HEK293 (cell line): ENCODE data around the gene TEX261.

ENCODE experiments used
- CTCF ChIA-PET: fragments of 350-600 bp; formaldehyde crosslinking; extraction: SDS; loops from one replicate; lab custom pipeline; 2021; ENCODE audit warnings: antibody characterized with exemption; lab: Yijun Ruan, JAX
- POLR2A ChIA-PET: fragments of 300-600 bp; formaldehyde crosslinking; extraction: SDS; loops from one replicate; lab custom pipeline; 2020; ENCODE audit warnings: antibody characterized with exemption, inconsistent platforms; lab: Yijun Ruan, JAX
- H3K27ac ChIP-seq: fragments of 200-500 bp; sonication (Bioruptor generic); 2 replicates; pipeline ENCODE4 v1.5.1; 2014; ENCODE audit warnings: low read depth, low read length, control low read depth, inconsistent platforms; ENCODE audit errors: extremely low read depth
- H3K36me3 ChIP-seq, 2 experiments: fragments of 200-500 bp in 1 of 2; sonication (Bioruptor generic) in 1 of 2; 1 replicate in 1 of 2; 2 replicates in 1 of 2; pipeline ENCODE4 v1.5.1; 2014 to 2017; ENCODE audit warnings: inconsistent platforms in 2 of 2, low read length in 2 of 2; ENCODE audit not compliant: control insufficient read depth in 2 of 2, insufficient read depth in 1 of 2
- H3K4me1 ChIP-seq: fragments of 200-500 bp; sonication (Bioruptor generic); 2 replicates; pipeline ENCODE4 v1.5.1; 2014; ENCODE audit warnings: mild to moderate bottlenecking, low read length, inconsistent platforms; ENCODE audit not compliant: control insufficient read depth, insufficient read depth
- H3K4me3 ChIP-seq: 2 replicates; pipeline ENCODE4 v1.5.1; 2011; ENCODE audit warnings: low read depth, mild to moderate bottlenecking, control low read depth, low read length, moderate library complexity
- H3K9me3 ChIP-seq: fragments of 200-500 bp; sonication (Bioruptor generic); 2 replicates; pipeline ENCODE4 v1.5.1; 2014; ENCODE audit warnings: low read depth, low read length, inconsistent platforms; ENCODE audit not compliant: control insufficient read depth, insufficient read depth
- EGR2 ChIP-seq: fragments of 450-650 bp; formaldehyde crosslinking; IDR thresholded peaks from 2 replicates; pipeline ENCODE4 v1.5.1; 2016; ENCODE audit warnings: low read depth, missing biosample characterization, missing genetic modification characterization
- IKZF3 ChIP-seq: fragments of 450-650 bp; IDR thresholded peaks from 2 replicates; pipeline ENCODE4 v1.5.0; 2018; ENCODE audit warnings: missing biosample characterization, mild to moderate bottlenecking, missing genetic modification characterization, moderate library complexity
- KLF7 ChIP-seq: fragments of 450-650 bp; formaldehyde crosslinking; IDR thresholded peaks from 2 replicates; pipeline ENCODE4 v1.5.1; 2016; ENCODE audit warnings: missing biosample characterization, missing genetic modification characterization, borderline replicate concordance
- REPIN1 ChIP-seq: fragments of 450-650 bp; formaldehyde crosslinking; IDR thresholded peaks from 2 replicates; pipeline ENCODE4 v1.5.1; 2017; ENCODE audit warnings: missing biosample characterization, missing genetic modification characterization, low read depth
- ZBTB8A ChIP-seq: fragments of 450-650 bp; formaldehyde crosslinking; IDR thresholded peaks from 2 replicates; pipeline ENCODE4 v1.5.1; 2016; ENCODE audit warnings: missing biosample characterization, missing genetic modification characterization
- ZFP3 ChIP-seq: fragments of 450-650 bp; formaldehyde crosslinking; IDR thresholded peaks from 2 replicates; pipeline ENCODE4 v1.5.1; 2016; ENCODE audit warnings: low read depth, missing biosample characterization, missing genetic modification characterization
- ZFP37 ChIP-seq: fragments of 450-650 bp; formaldehyde crosslinking; IDR thresholded peaks from 2 replicates; pipeline ENCODE4 v1.5.1; 2016; ENCODE audit warnings: missing biosample characterization, missing genetic modification characterization
- ZNF394 ChIP-seq: fragments of 450-650 bp; formaldehyde crosslinking; IDR thresholded peaks from 2 replicates; pipeline ENCODE4 v1.5.1; 2016; ENCODE audit warnings: missing biosample characterization, missing genetic modification characterization, mild to moderate bottlenecking, moderate library complexity, borderline replicate concordance
- ZNF423 ChIP-seq: fragments of 450-650 bp; formaldehyde crosslinking; IDR thresholded peaks from 2 replicates; pipeline ENCODE4 v1.5.1; 2016; ENCODE audit warnings: missing biosample characterization, missing genetic modification characterization
- ZNF514 ChIP-seq: fragments of 450-650 bp; formaldehyde crosslinking; IDR thresholded peaks from 2 replicates; pipeline ENCODE4 v1.5.1; 2016; ENCODE audit warnings: missing biosample characterization, missing genetic modification characterization
- ZNF521 ChIP-seq: fragments of 450-650 bp; formaldehyde crosslinking; IDR thresholded peaks from 2 replicates; pipeline ENCODE4 v1.5.1; 2017; ENCODE audit warnings: missing biosample characterization, mild to moderate bottlenecking, missing genetic modification characterization
- ZSCAN23 ChIP-seq: fragments of 450-650 bp; formaldehyde crosslinking; IDR thresholded peaks from 2 replicates; pipeline ENCODE4 v1.5.1; 2016; ENCODE audit warnings: missing biosample characterization, missing genetic modification characterization
- TF ChIP-seq, protein P1 (sequence below): fragments of 450-650 bp; formaldehyde crosslinking; IDR thresholded peaks from 2 replicates; pipeline ENCODE4 v1.5.1; 2016; ENCODE audit warnings: missing biosample characterization, missing genetic modification characterization
- TF ChIP-seq, protein P2 (sequence below): fragments of 450-650 bp; formaldehyde crosslinking; IDR thresholded peaks from 2 replicates; pipeline ENCODE4 v1.5.1; 2016; ENCODE audit warnings: missing biosample characterization, missing genetic modification characterization
- TF ChIP-seq, protein P3 (sequence below): fragments of 450-650 bp; formaldehyde crosslinking; IDR thresholded peaks from 2 replicates; pipeline ENCODE4 v1.5.1; 2016; ENCODE audit warnings: missing biosample characterization, missing genetic modification characterization
- TF ChIP-seq, protein P4 (sequence below): fragments of 450-650 bp; formaldehyde crosslinking; IDR thresholded peaks from 2 replicates; pipeline ENCODE4 v1.5.1; 2017; ENCODE audit warnings: missing biosample characterization, missing genetic modification characterization

TEX261 gene

DNA sequence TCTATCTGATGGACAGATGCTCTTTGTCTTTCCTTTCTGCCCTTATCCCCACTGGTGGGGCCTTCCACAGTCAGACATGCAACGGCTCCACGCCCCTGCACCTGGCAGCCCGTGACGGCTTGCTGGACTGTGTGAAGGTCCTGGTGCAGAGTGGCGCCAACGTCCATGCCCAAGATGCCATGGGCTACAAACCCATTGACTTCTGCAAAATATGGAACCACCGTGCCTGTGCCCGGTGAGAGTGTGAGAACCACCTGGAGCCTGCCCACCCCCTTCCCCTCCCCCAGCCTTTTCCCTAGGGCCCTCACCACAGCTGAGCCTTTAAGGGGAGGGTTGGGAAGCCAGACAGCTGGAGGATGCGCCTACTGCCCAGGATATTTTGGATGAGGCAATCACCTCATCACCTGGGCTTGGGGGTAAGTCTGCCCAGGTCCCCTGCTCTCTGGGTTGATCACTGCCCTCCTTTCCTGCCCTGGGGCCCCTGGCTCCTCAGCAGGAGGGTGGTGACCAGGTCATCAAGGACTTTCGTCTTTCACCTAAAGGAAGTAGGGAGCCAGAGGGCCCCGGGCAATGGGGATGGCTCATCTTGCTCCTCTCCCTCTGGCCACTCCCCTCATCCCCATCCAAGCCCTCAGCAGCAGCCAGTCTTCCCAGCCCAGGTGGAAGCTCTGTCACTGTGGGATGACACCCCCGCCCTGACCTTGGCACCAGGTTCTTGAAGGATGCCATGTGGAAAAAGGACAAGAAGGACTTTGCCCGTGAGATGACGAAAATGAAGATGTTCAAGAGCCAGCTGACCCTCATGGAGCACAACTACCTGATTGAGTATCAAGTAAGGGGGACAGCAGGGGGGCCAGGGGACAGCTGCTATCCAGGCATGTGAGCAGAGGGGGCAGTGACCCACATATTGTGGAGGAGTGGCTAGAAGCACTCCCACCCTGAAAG lies 12.5 kb downstream of the TEX261 start (continued):
- TF ChIP-seq, protein P1, sequence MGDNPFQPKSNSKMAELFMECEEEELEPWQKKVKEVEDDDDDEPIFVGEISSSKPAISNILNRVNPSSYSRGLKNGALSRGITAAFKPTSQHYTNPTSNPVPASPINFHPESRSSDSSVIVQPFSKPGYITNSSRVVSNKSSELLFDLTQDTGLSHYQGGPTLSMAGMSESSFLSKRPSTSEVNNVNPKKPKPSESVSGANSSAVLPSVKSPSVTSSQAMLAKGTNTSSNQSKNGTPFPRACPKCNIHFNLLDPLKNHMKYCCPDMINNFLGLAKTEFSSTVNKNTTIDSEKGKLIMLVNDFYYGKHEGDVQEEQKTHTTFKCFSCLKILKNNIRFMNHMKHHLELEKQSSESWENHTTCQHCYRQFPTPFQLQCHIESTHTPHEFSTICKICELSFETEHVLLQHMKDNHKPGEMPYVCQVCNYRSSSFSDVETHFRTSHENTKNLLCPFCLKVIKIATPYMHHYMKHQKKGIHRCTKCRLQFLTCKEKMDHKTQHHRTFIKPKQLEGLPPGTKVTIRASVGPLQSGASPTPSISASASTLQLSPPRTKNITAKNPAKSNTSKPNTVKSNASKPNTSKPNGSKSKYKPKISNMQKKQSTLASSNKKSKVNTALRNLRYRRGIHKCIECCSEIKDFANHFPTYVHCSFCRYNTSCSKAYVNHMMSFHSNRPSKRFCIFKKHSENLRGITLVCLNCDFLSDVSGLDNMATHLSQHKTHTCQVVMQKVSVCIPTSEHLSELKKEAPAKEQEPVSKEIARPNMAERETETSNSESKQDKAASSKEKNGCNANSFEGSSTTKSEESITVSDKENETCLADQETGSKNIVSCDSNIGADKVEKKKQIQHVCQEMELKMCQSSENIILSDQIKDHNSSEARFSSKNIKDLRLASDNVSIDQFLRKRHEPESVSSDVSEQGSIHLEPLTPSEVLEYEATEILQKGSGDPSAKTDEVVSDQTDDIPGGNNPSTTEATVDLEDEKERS (tag by site-specific recombination): no peak
- no peak for TF ChIP-seq REPIN1 (tag by site-specific recombination)

DNA sequence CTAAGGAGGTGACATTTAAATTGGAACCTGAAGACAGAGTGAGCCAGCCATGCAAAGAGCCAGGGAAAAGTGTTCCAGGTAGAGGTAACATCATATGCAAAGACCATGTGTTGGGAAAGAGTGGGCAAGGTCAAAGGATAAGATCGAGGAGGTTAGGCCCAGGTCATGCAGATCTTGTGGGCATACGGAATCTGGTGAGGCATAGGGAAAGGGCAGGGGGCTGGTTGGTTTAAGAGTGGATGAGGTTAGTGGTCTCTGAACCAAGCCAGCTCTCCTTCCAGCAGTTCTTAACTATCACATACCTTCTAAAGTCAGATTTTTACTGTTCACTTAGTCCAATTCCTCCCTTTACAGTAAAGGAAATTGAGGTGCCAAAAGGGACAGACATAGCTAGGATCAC lies 13.3 kb downstream of the TEX261 start:
- no peaks in the 10 kb centered on the region for H3K9me3 ChIP-seq
- TF ChIP-seq ZFP3 (tag by site-specific recombination): no peak
- TF ChIP-seq ZBTB8A: no peak
- no peak for TF ChIP-seq ZNF521 (tag by site-specific recombination)

DNA sequence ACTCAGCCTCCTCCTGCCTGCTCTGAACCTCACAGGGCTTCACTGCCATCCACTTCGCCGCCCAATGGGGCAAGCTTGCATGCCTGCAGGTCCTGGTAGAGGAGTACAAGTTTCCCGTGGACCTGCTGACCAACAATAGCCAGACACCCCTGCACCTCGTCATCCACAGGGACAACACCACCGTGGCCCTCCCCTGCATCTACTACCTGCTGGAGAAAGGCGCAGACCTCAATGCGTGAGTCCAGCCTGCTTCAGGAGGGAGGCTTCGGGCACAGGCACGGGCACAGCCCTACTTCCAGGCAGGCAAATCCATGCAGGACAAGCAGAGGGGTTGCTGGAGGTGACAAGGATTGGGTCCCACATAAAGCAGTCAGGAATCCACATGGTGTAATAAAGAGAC lies 15.0 kb downstream of the TEX261 start:
- Histone ChIP-seq H3K4me3 (no peak overlapping the region), H3K4me1 (no peaks in the 10 kb centered on the region), H3K36me3 (peaks cover 0 to 27% of the 10 kb centered on the region in 2 experiments; a peak in 2 of 3 replicates), H3K9me3 (no peaks in the 10 kb centered on the region), H3K27ac (no peak overlapping the region)
- ChIA-PET CTCF (interaction anchor here (0.6 to 0.8 kb wide), 2 partner anchors 14 to 22 kb away, joined by 3 to 5 read pairs; no protein-coding TSS in a partner anchor), POLR2A (interaction anchor here (0.7 kb wide), 1 partner anchor 10 kb away, joined by 3 read pairs; no protein-coding TSS in a partner anchor)
- no peak for TF ChIP-seq ZSCAN23
- no peak for TF ChIP-seq EGR2 (tag by site-specific recombination)
- TF ChIP-seq ZFP37 (tag by site-specific recombination): no peak
- TF ChIP-seq, protein P2, sequence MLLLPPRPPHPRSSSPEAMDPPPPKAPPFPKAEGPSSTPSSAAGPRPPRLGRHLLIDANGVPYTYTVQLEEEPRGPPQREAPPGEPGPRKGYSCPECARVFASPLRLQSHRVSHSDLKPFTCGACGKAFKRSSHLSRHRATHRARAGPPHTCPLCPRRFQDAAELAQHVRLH (tag by site-specific recombination): no peak
- TF ChIP-seq ZNF423 (tag by site-specific recombination): no peak
- TF ChIP-seq KLF7 (tag by site-specific recombination): no peak
- TF ChIP-seq ZNF394 (tag by site-specific recombination): no peak
- TF ChIP-seq, protein P3, sequence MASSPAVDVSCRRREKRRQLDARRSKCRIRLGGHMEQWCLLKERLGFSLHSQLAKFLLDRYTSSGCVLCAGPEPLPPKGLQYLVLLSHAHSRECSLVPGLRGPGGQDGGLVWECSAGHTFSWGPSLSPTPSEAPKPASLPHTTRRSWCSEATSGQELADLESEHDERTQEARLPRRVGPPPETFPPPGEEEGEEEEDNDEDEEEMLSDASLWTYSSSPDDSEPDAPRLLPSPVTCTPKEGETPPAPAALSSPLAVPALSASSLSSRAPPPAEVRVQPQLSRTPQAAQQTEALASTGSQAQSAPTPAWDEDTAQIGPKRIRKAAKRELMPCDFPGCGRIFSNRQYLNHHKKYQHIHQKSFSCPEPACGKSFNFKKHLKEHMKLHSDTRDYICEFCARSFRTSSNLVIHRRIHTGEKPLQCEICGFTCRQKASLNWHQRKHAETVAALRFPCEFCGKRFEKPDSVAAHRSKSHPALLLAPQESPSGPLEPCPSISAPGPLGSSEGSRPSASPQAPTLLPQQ (tag by site-specific recombination): no peak
- no peak for TF ChIP-seq IKZF3 (tag by site-specific recombination)
- TF ChIP-seq, protein P4, sequence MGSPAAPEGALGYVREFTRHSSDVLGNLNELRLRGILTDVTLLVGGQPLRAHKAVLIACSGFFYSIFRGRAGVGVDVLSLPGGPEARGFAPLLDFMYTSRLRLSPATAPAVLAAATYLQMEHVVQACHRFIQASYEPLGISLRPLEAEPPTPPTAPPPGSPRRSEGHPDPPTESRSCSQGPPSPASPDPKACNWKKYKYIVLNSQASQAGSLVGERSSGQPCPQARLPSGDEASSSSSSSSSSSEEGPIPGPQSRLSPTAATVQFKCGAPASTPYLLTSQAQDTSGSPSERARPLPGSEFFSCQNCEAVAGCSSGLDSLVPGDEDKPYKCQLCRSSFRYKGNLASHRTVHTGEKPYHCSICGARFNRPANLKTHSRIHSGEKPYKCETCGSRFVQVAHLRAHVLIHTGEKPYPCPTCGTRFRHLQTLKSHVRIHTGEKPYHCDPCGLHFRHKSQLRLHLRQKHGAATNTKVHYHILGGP: no peak
- TF ChIP-seq ZNF514 (tag by site-specific recombination): no peak

More for the DNA sequence above, 13.3 kb downstream of the TEX261 start:
- Histone ChIP-seq H3K27ac (no peak overlapping the region), H3K4me3 (no peak overlapping the region), H3K4me1 (no peaks in the 10 kb centered on the region), H3K36me3 (peaks cover 0 to 41% of the 10 kb centered on the region in 2 experiments; a peak in 2 of 3 replicates)
- ChIA-PET CTCF (interaction anchor here (0.7 to 1.6 kb wide), 5 partner anchors 65 to 192 kb away, joined by 3 to 8 read pairs (median 5); no protein-coding TSS in a partner anchor), POLR2A (no interaction called here)
